T-helper 1 cell treated with Interleukin-12 subunit alpha and Interleukin-12 subunit beta and Interleukin-4 antibody, amounts not matched to agents 30 ng/mL and 1 ng/mL, for 36 hours (primary cell): ENCODE results near the gene EDC4. TPM values are rescaled to one million over a fixed set of nuclear protein-coding genes. Genes with fewer than 3 reads are reported as not detected.
"Not testable (repeated sequence)": the region's sequence is repeated elsewhere in the genome, so short reads cannot be mapped to it uniquely, and the experiment has no call there.

Experiments
- intact Hi-C: fragments of 100-400 bp; cut with micrococcal nuclease; formaldehyde crosslinking; loops from one replicate; pipeline ENCODE4 v1.15.1; 2024
- total RNA-seq: library from RNA; stranded (reverse); gene quantifications from 2 replicates; pipeline ENCODE4 v1.2.3, GENCODE V29; 2022

EDC4 gene
- total RNA-seq, 1 donor from 2014 or later = 137 TPM

DNA sequence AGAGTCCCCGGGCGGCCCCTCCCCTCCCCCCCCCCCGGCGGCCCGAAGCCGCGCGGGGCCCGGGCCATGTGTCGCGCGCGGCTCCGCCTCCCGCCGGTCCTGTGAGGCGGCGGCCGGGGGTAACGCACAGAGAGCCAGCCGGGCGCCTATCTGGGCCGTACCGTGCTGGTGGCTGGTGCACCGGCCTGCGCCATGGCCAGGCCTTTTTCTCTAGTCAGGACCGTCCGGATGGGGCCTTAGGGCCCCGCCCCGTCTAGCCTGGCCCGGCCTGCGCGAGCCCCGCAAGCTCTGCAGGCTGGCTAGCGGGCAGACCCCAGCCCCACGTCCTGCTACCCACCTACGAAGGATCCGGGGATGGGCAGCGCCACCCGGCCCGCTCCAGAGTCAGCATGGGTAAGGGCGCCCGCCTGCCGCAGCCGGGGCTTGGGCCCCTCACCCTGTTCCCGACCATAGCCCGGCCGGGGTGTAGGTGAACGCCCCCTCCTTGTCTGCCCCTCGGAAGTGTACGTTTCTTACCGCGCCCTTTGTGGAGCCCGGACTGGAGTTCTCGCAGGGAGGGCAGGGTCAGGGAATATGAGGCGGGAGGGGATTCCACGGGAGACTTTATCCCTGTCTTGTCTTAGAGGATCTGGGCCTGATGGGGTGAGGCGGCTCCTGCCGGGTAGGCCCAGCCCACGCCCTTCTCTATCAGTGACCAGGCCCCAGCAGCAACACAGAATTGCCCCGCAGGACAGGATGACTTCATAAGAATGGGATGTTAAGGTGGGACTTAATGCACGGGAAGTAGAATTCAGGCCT is 25.6 kb upstream of the EDC4 start, which contains the start of gene CENPT:
TSS of gene CENPT (minus strand) at position 630 of the 798 bp plus-strand sequence. CDS start 13,834 bp downstream, outside the sequence.
- intact Hi-C loops = loop anchor here (5.0 to 10.0 kb wide), 3 partner anchors 468 to 832 kb away; partner anchors contain the start of genes PRMT7 and SLC7A6OS

DNA sequence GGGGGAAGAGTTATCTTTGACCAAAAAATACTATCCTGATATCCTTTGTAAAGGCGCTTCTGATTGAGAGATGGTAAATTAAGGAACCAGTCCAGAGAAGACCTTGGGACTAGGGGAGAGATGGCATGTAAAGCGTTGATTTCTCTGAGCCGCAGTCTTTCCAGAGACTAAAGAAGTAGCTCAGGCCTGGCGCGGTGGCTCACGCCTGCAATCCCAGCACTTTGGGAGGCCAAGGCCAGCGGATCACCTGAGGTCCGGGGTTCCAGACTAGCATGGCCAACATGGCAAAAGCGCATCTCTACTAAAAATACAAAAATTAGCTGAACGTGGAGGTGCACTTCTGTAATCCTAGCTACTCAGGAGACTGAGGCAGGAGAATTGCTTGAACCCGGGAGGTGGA is 24.7 kb upstream of the EDC4 start:
- intact Hi-C loops = loop anchor here (5.0 to 10.0 kb wide), 3 partner anchors 467 to 833 kb away; partner anchors contain the start of genes PRMT7 and SLC7A6OS

DNA sequence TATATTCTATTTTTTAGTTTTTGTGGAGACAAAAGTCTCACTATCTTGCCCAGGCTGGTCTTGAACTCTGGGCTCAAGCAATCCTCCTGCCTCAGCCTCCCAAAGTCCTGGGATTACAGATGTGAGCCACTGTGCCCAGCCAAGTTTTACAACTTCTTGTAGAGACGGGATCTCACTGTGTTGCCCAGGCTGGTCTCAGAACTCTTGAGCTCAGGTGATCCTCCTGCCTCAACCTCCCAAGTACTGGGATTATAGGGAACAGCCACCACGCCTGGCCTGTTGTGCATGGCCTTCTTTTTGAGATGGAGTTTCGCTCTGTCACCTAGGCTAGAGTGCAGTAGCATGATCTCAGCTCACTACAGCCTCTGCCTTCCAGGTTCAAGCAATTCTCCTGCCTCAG is 19.2 kb upstream of the EDC4 start:
- intact Hi-C loops = no loop called here

DNA sequence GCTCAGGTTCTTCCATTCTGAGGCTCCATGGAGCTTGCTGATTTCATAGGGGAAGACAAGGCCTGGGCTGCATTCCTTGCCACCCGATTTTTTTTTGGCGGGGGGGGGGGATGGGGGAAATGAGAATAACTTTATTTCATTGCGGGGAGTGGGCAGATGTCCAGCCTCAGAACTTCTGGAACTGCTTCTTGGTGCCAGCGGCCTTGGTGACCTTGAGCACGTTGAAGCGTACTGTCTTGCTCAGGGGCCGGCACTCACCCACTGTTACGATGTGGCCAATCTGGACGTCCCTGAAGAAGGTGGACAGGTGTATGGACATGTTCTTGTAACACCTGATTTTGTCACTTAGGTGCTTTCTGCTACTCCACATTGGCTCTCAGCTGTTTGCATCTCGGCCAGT is 17.1 kb upstream of the EDC4 start:
- intact Hi-C loops = no loop called here

GRCh38 chr16:67856927-67857546 is 15.8 kb upstream of the EDC4 start:
- intact Hi-C loops = no loop called here

DNA sequence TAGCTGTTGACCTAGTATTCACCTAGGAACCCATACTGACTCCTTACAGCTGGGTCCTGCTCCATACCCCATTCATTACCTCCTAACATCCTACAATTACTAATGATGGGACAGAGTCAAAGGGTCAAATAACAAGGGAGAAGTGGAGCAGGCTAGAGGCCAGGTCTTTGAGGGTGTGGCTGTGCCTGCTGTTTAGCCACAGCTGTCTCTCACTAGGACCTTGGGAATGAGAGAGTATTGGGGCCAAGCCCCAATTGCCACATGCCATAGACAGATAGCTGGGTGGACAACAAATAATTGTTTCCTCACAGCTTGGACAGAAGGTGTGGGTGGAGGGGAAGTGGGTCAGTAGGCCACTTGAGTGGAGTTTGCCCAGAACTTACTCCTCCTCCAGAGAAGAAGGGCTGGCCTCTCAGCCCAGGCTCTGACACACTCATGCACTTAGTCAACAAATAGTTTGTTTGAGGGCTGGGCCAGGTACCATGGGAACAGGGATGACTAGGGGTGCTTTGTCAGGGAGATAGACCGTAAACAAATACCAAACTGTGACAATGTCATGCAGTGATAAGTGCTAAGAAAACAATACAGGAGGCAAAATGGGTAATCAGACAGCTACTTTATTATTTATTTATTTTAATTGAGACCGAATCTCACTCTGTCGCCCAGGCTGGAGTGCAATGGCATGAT is 15.2 kb upstream of the EDC4 start:
- intact Hi-C loops = no loop called here

DNA sequence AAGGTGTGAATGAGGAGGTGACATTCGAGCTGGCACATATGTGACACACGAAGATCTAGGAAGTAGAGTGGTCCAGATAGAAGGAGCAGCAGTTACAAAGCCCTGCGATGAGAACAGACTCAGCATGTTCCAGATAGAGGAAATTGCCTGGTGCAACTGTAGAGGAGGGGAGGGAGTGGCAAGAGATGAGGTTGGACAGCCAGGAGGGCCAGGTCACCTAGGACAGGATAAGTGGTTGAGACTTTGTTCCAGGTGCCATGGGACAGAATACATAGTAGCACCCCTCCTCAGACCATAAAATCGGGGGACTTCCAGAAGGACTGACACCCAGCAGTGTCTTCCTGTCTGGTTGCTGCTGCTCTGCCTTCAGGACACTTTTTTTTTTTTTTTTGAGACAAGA is 14.4 kb upstream of the EDC4 start:
- intact Hi-C loops = no loop called here

DNA sequence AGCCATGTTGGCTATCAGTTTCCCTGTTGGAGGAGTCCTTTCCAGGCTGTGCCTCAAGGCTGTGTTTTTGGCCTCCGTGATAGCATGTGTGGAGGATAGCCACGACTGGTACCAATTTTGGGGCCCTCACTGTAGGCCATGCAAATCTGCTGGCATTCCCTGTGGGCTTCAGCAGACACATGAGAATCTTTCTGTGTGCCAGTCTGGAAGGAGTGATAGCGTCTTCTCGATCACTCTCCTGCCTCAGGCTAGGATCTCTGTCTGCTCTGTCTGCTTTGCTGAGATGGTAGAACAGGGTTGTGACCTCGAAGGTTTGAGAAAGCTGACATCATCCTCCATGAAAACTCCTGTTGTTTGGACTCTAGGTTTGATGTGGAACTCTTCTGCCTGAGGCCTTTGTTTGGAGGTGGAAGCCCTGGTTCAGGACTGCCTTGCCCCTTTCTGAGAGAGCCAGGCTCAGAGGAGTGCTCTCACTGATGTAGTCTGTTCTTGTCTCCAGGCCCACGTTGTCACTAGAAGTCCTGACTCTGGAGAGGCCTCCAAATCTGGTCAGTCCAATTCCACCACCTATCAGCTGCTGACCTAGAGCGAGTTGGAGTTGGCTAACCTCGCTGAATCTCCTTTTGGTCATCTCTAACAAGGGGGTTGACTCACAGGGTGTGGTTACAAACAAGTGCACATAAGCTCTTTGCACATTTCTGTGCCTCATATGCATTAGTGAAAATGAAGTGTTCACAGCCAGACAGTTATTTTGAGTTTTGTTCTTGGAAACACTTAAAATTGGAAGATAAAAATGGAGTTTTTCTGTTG is 12.1 kb upstream of the EDC4 start:
- intact Hi-C loops = no loop called here

DNA sequence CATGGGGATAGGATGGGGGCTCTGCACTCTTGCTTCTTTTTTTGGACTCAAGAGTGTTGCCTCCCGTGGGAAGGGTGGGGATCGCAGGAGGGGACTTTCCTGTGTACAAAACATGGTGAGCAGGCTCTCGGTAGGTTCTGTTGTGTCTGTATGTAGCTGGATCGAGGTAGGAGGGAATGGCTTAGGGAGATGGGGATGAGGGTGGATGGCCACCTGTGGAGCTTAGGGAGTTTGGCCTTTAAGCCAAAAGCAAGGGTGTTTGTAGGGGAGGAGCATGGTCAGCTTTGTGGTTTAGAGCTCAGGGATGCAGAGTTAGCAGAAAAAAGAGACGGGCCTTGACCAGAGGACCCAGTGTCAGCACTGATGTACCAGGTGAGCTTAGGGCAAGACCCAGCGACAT is 11.0 kb upstream of the EDC4 start:
- intact Hi-C loops = no loop called here

- intact Hi-C loops = no loop called here
These were observed 9.9 kb upstream of the EDC4 start for GRCh38 chr16:67862623-67863583.

DNA sequence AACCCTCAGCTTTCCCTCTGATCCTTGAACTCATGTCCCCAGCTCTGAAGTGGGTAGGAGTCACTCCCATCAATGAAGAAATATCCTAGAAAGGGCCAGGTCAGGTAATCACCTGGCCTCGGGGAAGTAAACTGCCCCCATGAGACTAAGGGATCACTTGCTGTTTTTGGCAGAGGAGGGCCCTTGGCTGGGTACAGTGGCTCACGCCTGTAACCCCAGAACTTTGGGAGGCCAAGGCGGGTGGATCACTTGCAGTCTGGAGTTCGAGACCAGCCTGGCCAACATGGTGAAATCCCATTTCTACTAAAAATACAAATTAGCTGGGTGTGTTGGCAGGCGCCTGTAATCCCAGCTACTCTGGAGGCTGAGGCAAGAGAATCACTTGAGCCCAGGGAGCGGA is 8.8 kb upstream of the EDC4 start:
- intact Hi-C loops = not testable (repeated sequence)

GRCh38 chr16:67864594-67864993 is 8.3 kb upstream of the EDC4 start:
- intact Hi-C loops = no loop called here

DNA sequence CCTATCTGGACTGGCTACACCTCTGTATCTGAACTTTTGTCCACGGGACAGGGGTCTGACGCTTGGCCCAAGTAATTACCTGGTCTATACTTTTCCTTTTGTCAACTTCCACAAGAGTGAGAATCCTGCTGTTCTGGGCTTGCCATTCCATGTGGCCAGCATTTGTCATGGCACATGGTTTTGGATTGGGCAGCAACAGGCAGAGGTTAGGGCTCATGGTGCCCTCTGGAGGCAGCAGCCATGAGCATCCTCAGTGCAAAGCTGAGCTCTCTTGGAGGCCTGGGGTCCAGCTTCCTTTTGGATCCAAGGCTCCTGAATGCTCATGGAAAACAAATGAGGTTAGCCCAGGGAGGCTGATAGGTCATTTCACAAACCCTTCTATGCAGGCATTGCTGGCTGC is 7.5 kb upstream of the EDC4 start:
- intact Hi-C loops = loop anchor here (1.0 kb wide), 2 partner anchors 49 to 193 kb away; no protein-coding TSS in a partner anchor

DNA sequence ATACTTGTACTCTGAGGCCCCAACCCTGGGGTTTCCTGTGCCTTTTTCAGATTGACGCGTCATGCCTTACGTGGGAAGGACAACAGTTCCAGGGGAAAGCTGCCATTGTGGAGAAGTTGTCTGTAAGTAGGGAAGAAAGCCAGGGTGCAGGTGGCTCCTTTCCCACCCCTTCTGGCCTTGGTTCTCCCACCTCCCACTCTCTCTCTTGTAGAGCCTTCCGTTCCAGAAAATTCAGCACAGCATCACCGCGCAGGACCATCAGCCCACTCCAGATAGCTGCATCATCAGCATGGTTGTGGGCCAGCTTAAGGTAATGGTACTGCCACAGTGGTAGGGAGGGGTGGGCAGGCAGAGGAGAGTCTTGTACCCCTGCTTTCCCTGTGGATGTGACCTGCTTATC is 4.6 kb upstream of the EDC4 start:
- intact Hi-C loops = no loop called here

GRCh38 chr16:67869653-67870052 is 3.2 kb upstream of the EDC4 start:
- intact Hi-C loops = loop anchor here (5.0 kb wide), 2 partner anchors 193 to 368 kb away; partner anchors contain the start of gene ESRP2

GRCh38 chr16:67871256-67871655 is 1.6 kb upstream of the EDC4 start:
- intact Hi-C loops = loop anchor here (5.0 kb wide), 2 partner anchors 191 to 366 kb away; partner anchors contain the start of gene ESRP2

DNA sequence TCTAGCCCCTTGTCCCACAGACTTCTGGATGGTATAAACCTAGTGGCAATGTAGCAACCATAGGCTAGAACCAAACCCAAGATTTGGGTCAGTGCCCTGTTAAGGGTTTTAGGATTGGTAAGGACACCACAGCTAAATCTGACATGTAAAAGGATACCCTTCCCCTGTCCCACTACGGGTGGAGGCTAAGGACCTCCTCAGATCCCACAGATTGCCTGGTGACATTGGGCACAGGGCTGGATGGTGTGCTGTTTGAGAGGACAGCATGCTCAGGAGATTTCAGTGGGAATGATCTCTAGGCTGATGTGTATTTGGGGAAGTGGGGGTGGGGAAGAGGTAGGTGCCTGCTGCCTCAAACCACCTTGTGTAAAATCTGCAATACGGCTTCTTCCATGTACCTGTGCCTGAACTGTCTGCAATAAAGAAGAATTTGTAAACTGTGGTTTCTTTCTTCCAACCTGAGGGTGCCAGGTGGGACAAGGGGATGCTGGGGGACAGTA is 671 bp upstream of the EDC4 start:
- intact Hi-C loops = loop anchor here (1.0 to 5.0 kb wide), 9 partner anchors 26 to 365 kb away; partner anchors contain the start of genes C16orf86, ENKD1, ESRP2 and NUTF2

DNA sequence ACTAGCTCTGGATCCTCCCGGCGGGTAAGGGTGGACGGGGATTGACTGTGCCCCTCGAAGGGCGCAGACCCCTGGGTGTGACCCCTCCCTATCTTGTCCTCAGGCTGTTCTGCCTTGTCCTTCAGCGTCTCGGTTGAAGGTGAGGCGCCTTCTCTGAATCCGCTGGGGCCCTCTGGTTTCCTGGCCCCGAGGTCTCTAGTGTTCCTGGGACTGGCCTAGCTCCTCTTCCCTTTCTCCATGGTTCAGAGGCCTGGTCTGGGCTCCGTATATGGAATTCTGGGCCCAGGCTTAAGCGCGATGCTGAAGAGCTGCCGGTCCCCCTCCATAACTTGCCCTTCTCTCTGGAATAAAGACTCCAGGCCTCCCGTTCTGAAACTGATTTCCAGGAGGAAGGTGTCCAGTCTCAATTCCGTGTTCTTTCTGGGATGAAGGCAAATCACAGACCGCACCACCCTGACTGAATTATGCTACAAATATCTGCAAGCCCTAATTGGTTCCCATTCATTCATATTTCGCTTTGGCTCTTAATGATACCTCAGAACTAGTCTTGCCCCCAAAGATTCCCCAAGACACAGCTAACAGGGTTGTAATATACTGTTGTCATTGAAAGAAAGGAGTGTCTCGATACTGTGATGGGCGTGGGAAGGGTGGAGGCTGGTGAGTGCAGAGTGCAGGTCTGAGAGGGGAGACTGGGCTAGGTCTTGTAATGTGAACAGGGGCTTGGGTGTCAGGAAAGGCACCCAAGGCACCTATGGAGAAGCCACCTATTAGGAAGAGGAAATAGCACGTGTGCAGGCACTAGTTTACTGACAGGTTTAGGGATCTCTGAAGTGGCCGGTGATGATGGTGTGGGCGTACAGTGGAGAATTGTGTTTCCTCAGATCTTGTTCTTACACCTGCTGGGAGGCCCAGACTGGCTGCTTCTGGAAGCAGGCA is 851 bp downstream of the EDC4 start:
- intact Hi-C loops = loop anchor here (1.0 to 5.0 kb wide), 7 partner anchors 20 to 364 kb away; partner anchors contain the start of genes C16orf86, ENKD1, ESRP2 and PSKH1
